GM21723 (cell line): Measurements from ENCODE around the gene LRRC27.

Experiments used
- ATAC-seq: cut with Tn5 transposase; IDR thresholded peaks from one replicate; pipeline ENCODE4 v1.9.1; 2021; ENCODE audit warnings: mild to moderate bottlenecking, moderate library complexity; ENCODE audit not compliant: unreplicated experiment

LRRC27 gene

GRCh38 chr10:132420981-132421846 is 89.2 kb downstream of the LRRC27 start:
- ATAC-seq, result peak; percentile 51

GRCh38 chr10:132421847-132422751 is 90.1 kb downstream of the LRRC27 start:
- peak; percentile 51 for ATAC-seq

GRCh38 chr10:132422903-132423825 is 91.2 kb downstream of the LRRC27 start:
- peak; percentile 31 for ATAC-seq

- no peak for ATAC-seq
Measured at GRCh38 chr10:132423966-132424861, 92.2 kb downstream of the LRRC27 start.

- ATAC-seq, result no peak
Measured at GRCh38 chr10:132425029-132425756, 93.2 kb downstream of the LRRC27 start.

GRCh38 chr10:132425757-132426155 is 93.8 kb downstream of the LRRC27 start:
- ATAC-seq, result no peak

- ATAC-seq, result no peak
Measured at GRCh38 chr10:132427006-132427771, 95.2 kb downstream of the LRRC27 start.

GRCh38 chr10:132427939-132428367 is 96.0 kb downstream of the LRRC27 start:
- no peak for ATAC-seq

- ATAC-seq, result no peak
Measured at GRCh38 chr10:132428486-132428995, 96.5 kb downstream of the LRRC27 start.
